Transverse colon (tissue), 4 donors: Measurements from ENCODE around the gene KRT84. TPM values are rescaled to one million over a fixed set of nuclear protein-coding genes. Genes with fewer than 3 reads are reported as not detected.
A peak's percentile ranks its signal among the peaks of the same experiment; 100 is the strongest.

Experiments used
- DNase-seq: peaks from one replicate; pipeline ENCODE4 v3.0.0-alpha.2; 2019
- H3K27ac ChIP-seq, 4 donors: fragments of 200-600 bp; sonication (generic); 2 replicates each; pipeline ENCODE4 v1.5.1; 2016 to 2018; ENCODE audit warnings: inconsistent platforms in 4 of 4
- H3K27me3 ChIP-seq: fragments of 200-600 bp; sonication (generic); 2 replicates; pipeline ENCODE4 v1.5.1; 2017; ENCODE audit warnings: inconsistent platforms
- H3K36me3 ChIP-seq, 4 donors: fragments of 200-600 bp; sonication (generic); 2 replicates each; pipeline ENCODE4 v1.5.1; 2017 to 2019; ENCODE audit warnings: inconsistent platforms in 4 of 4
- H3K4me1 ChIP-seq, 4 donors: fragments of 200-600 bp; sonication (generic); 2 replicates each; pipeline ENCODE4 v1.5.1; 2017 to 2020; ENCODE audit warnings: inconsistent platforms in 4 of 4
- H3K4me3 ChIP-seq, 4 donors: fragments of 200-600 bp; sonication (generic); 1 replicate in 1 of 4; 2 replicates in 3 of 4; pipeline versions ENCODE4 v1.5.1 to v1.6.1; 2017 to 2019; ENCODE audit warnings: inconsistent platforms in 4 of 4
- H3K9me3 ChIP-seq, 2 donors: fragments of 200-600 bp; sonication (generic); 2 replicates each; pipeline ENCODE4 v1.5.1; 2017 to 2019; ENCODE audit warnings: inconsistent platforms in 2 of 2
- CTCF ChIP-seq, 5 experiments: fragments of 200-600 bp in 3 of 5; fragments of 450-650 bp in 2 of 5; sonication (generic) in 3 of 5; IDR thresholded peaks; 1 replicate in 2 of 5; 2 replicates in 3 of 5; pipeline ENCODE4 v1.5.1; 2016 to 2017; ENCODE audit warnings: antibody characterized with exemption in 5 of 5, inconsistent platforms in 3 of 5, mild to moderate bottlenecking in 2 of 5, moderate library complexity in 1 of 5
- EP300 ChIP-seq: sonication (generic); formaldehyde crosslinking; IDR thresholded peaks from one replicate; pipeline ENCODE4 v1.6.1; 2017; ENCODE audit warnings: antibody characterized with exemption, low read depth
- POLR2A ChIP-seq: fragments of 450-650 bp; IDR thresholded peaks from one replicate; pipeline ENCODE4 v1.6.1; 2016; ENCODE audit warnings: antibody characterized with exemption, mild to moderate bottlenecking, moderate library complexity
- POLR2AphosphoS5 ChIP-seq, 3 donors: sonication (generic); formaldehyde crosslinking; IDR thresholded peaks; one replicate each; pipeline ENCODE4 v1.6.1; 2016; ENCODE audit warnings: antibody characterized with exemption in 3 of 3
- WGBS, 2 donors: methylation state at CpG; one replicate each; pipeline ENCODE4 v1.1.5; 2018; ENCODE audit warnings: low coverage in 1 of 2; 5-methylcytosine and 5-hydroxymethylcytosine counted together
- in situ Hi-C, 4 donors: fragments of 200-750 bp; cut with MboI; loops; one replicate each; pipeline versions ENCODE4 v1.15.0 to v1.15.1; 2017; ENCODE audit warnings: low sequenced_read_pairs in 3 of 4, low pct_ligation_motif_present in 1 of 4, low pct_unique_long_range_greater_than_20kb in 1 of 4
- intact Hi-C: fragments of 100-400 bp; cut with DNase I; formaldehyde crosslinking; loops from one replicate; pipeline ENCODE4 v1.15.1; 2023; ENCODE audit warnings: low total_unique reads
- total RNA-seq, 4 donors: library from RNA; depleted of rRNA; stranded (reverse); fragments of >200 nt; gene quantifications; one replicate each; pipeline ENCODE4 v1.1.0, GENCODE V29; 2016

The KRT84 gene
- total RNA-seq, 4 donors from 2014 or later, result not detected

GRCh38 chr12:52370926-52371608 lies 14.4 kb downstream of the KRT84 start:
- no peaks in the 10 kb centered on the region for H3K36me3 ChIP-seq
- no peaks in the 10 kb centered on the region for H3K27me3 ChIP-seq
- 23 to 73% methylated on average over 5 to 12 of the region's 12 CpGs for WGBS, 2 donors
- peaks cover 0 to 5% (median 0%) of the 10 kb centered on the region in 4 donors for H3K4me1 ChIP-seq
- intact Hi-C loops, result loop anchor here (10.0 kb wide), 2 partner anchors 144 to 504 kb away; no protein-coding TSS in a partner anchor
- in situ Hi-C loops, result loop anchor here in 1 of 4 donors (10.0 kb wide), 1 partner anchor 514 kb away; no protein-coding TSS in a partner anchor
- peak overlapping the region; percentile 26 to 55 (median 38) for H3K27ac ChIP-seq
- no peak for TF ChIP-seq EP300
- peak; percentile 29 for DNase-seq
- H3K9me3 ChIP-seq, result no peaks in the 10 kb centered on the region
- H3K4me3 ChIP-seq, result no peak overlapping the region

- no peak for TF ChIP-seq CTCF (IDR thresholded peaks at IDR 0.05)
- no peak for TF ChIP-seq EP300
- no peak for TF ChIP-seq POLR2AphosphoS5 (IDR thresholded peaks at IDR 0.05)
- TF ChIP-seq POLR2A, result no peak
- in situ Hi-C loops, result loop anchor here in 1 of 4 donors (10.0 kb wide), 1 partner anchor 515 kb away; no protein-coding TSS in a partner anchor
- Histone ChIP-seq H3K9me3 (no peaks in the 10 kb centered on the region), H3K27me3 (no peaks in the 10 kb centered on the region), H3K4me1 (peaks cover 0 to 5% (median 0%) of the 10 kb centered on the region in 4 donors), H3K36me3 (no peaks in the 10 kb centered on the region), H3K4me3 (no peak overlapping the region), H3K27ac (no peak overlapping the region)
- 85% methylated on average over 6 of the region's 6 CpGs; no CpG with 5 or more reads in 1 of the 2 donors for WGBS, 2 donors
- no peak for DNase-seq
- intact Hi-C loops, result loop anchor here (10.0 kb wide), 2 partner anchors 145 to 505 kb away; no protein-coding TSS in a partner anchor
Measured at GRCh38 chr12:52369809-52370208, 15.6 kb downstream of the KRT84 start.

- no peak for DNase-seq
- no peak overlapping the region for H3K4me3 ChIP-seq
- H3K4me1 ChIP-seq, result peaks cover 0 to 5% (median 0%) of the 10 kb centered on the region in 4 donors
- in situ Hi-C loops, result no loop called here
- no peaks in the 10 kb centered on the region for H3K27me3 ChIP-seq
- H3K9me3 ChIP-seq, result no peaks in the 10 kb centered on the region
- no peaks in the 10 kb centered on the region for H3K36me3 ChIP-seq
- no peak overlapping the region for H3K27ac ChIP-seq
- TF ChIP-seq POLR2AphosphoS5 (IDR thresholded peaks at IDR 0.05), result no peak
- 54% methylated on average over 3 of the region's 3 CpGs; no CpG with 5 or more reads in 1 of the 2 donors for WGBS, 2 donors
- intact Hi-C loops, result no loop called here
Measured at GRCh38 chr12:52369211-52369610, 16.2 kb downstream of the KRT84 start.

- in situ Hi-C loops (no loop called here), intact Hi-C loops (no loop called here)
Measured at GRCh38 chr12:52368508-52368907, 16.9 kb downstream of the KRT84 start.

More at GRCh38 chr12:52368508-52368907, 16.9 kb downstream of the KRT84 start:
- DNase-seq, result no peak
- Histone ChIP-seq H3K4me3 (no peak overlapping the region), H3K27ac (no peak overlapping the region), H3K27me3 (no peaks in the 10 kb centered on the region), H3K9me3 (no peaks in the 10 kb centered on the region), H3K36me3 (no peaks in the 10 kb centered on the region), H3K4me1 (peaks cover 0 to 5% (median 0%) of the 10 kb centered on the region in 4 donors)
- TF ChIP-seq POLR2AphosphoS5 (IDR thresholded peaks at IDR 0.05), result no peak
- TF ChIP-seq POLR2A, result no peak
- TF ChIP-seq CTCF (IDR thresholded peaks at IDR 0.05), result no peak
- no peak for TF ChIP-seq EP300
- 68 to 100% methylated on average over 1 to 3 of the region's 3 CpGs for WGBS, 2 donors
